DOHH2 (cell line): ENCODE measurements around the gene FBXW9.
A peak's percentile ranks its signal among the peaks of the same experiment; 100 is the strongest.
"Not testable (repeated sequence)": the region's sequence is repeated elsewhere in the genome, so short reads cannot be mapped to it uniquely, and the experiment has no call there.

Experiments
- H3F3A ChIP-seq: fragments of 200-600 bp; sonication (generic), shearing (Covaris generic); 2 replicates; pipeline ENCODE4 v1.6.0; 2016; ENCODE audit warnings: antibody characterized with exemption, mild to moderate bottlenecking; ENCODE audit not compliant: control insufficient read depth, insufficient read depth
- H3K27ac ChIP-seq: fragments of 200-600 bp; sonication (generic); 2 replicates; pipeline ENCODE4 v1.5.1; 2014; ENCODE audit warnings: low read depth, mild to moderate bottlenecking, low read length, moderate library complexity
- H3K27me3 ChIP-seq: fragments of 200-600 bp; sonication (generic); 2 replicates; pipeline ENCODE4 v1.6.1; 2014; ENCODE audit warnings: mild to moderate bottlenecking, low read length, mixed read lengths; ENCODE audit not compliant: control insufficient read depth
- H3K36me3 ChIP-seq: fragments of 200-600 bp; sonication (generic); 2 replicates; pipeline ENCODE4 v1.6.1; 2014; ENCODE audit warnings: mild to moderate bottlenecking, low read length, moderate library complexity, mixed read lengths; ENCODE audit not compliant: control insufficient read depth
- H3K4me1 ChIP-seq: fragments of 200-600 bp; sonication (generic); 2 replicates; pipeline ENCODE4 v1.6.1; 2014; ENCODE audit warnings: mild to moderate bottlenecking, low read length, mixed read lengths; ENCODE audit not compliant: control insufficient read depth
- H3K4me2 ChIP-seq: fragments of 200-600 bp; sonication (generic); 2 replicates; pipeline ENCODE4 v1.6.0; 2014; ENCODE audit warnings: mild to moderate bottlenecking, low read length, moderate library complexity
- H3K4me3 ChIP-seq: fragments of 200-600 bp; sonication (generic); 2 replicates; pipeline ENCODE4 v1.5.1; 2014; ENCODE audit warnings: mild to moderate bottlenecking, low read length, mixed read lengths
- H3K79me2 ChIP-seq: fragments of 200-600 bp; sonication (generic); 2 replicates; pipeline ENCODE4 v1.6.1; 2014; ENCODE audit warnings: mild to moderate bottlenecking, low read length, mixed read lengths; ENCODE audit not compliant: control insufficient read depth
- H3K9me2 ChIP-seq: fragments of 200-600 bp; sonication (generic); replicated peaks from 2 replicates; pipeline ENCODE4 v1.6.1; 2014; ENCODE audit warnings: mild to moderate bottlenecking, low read length, mixed read lengths; ENCODE audit not compliant: control insufficient read depth
- H3K9me3 ChIP-seq: fragments of 200-600 bp; sonication (generic); 2 replicates; pipeline ENCODE4 v1.6.1; 2014; ENCODE audit warnings: antibody characterized with exemption, low read length, mixed read lengths; ENCODE audit not compliant: control insufficient read depth, insufficient read depth
- H4K20me1 ChIP-seq: fragments of 200-600 bp; sonication (generic); 2 replicates; pipeline ENCODE4 v1.6.0; 2014; ENCODE audit warnings: low read depth, mild to moderate bottlenecking, antibody characterized with exemption, low read length, moderate library complexity; ENCODE audit not compliant: control insufficient read depth, insufficient read depth
- CTCF ChIP-seq: fragments of 200-600 bp; sonication (generic); IDR thresholded peaks from one replicate; pipeline ENCODE4 v1.5.1; 2014; ENCODE audit warnings: antibody characterized with exemption, mild to moderate bottlenecking, low read depth, low read length; ENCODE audit not compliant: poor library complexity, severe bottlenecking
- EZH2phosphoT487 ChIP-seq: fragments of 200-600 bp; sonication (generic); IDR thresholded peaks from 2 replicates; pipeline ENCODE4 v1.6.1; 2017; ENCODE audit warnings: borderline replicate concordance, mild to moderate bottlenecking, antibody characterized with exemption, low read length, moderate library complexity, mixed read lengths

FBXW9 gene

GRCh38 chr19:12701596-12702282, 5.3 kb upstream of the FBXW9 start:
- peaks cover 73% of the 10 kb centered on the region for H3K36me3 ChIP-seq
- peaks cover 32% of the 10 kb centered on the region for H3K4me1 ChIP-seq
- no peak overlapping the region for H3K4me2 ChIP-seq
- no peak overlapping the region for H3K4me3 ChIP-seq
- no peaks in the 10 kb centered on the region for H3K27me3 ChIP-seq
- H4K20me1 ChIP-seq, result peaks cover 5% of the 10 kb centered on the region; the same call in 1 of the 2 replicates
- peaks cover 5% of the 10 kb centered on the region for H3K79me2 ChIP-seq
- H3K27ac ChIP-seq, result no peak overlapping the region
- peaks cover 24% of the 10 kb centered on the region for H3F3A ChIP-seq
- no peak for TF ChIP-seq CTCF
- no peak for TF ChIP-seq EZH2phosphoT487
- no peaks in the 10 kb centered on the region for H3K9me3 ChIP-seq
- no peaks in the 10 kb centered on the region for H3K9me2 ChIP-seq

- Histone ChIP-seq H3K36me3 (peaks cover 39% of the 10 kb centered on the region), H3K27me3 (no peaks in the 10 kb centered on the region), H3F3A (peaks cover 24% of the 10 kb centered on the region), H3K9me2 (no peaks in the 10 kb centered on the region), H4K20me1 (peaks cover 5% of the 10 kb centered on the region; the same call in 1 of the 2 replicates), H3K79me2 (peaks cover 9% of the 10 kb centered on the region), H3K27ac (no peak overlapping the region), H3K4me1 (peaks cover 37% of the 10 kb centered on the region), H3K9me3 (no peaks in the 10 kb centered on the region), H3K4me3 (no peak overlapping the region), H3K4me2 (peak overlapping the region; percentile 94)
- TF ChIP-seq EZH2phosphoT487 (no peak), CTCF (no peak)
Measured at GRCh38 chr19:12698138-12698537, 1.7 kb upstream of the FBXW9 start.

- peaks cover 32% of the 10 kb centered on the region for H3K36me3 ChIP-seq
Measured at GRCh38 chr19:12697425-12697824, 994 bp upstream of the FBXW9 start.

GRCh38 chr19:12695997-12696365, 450 bp downstream of the FBXW9 start:
- no peaks in the 10 kb centered on the region for H3K9me2 ChIP-seq
- H3K9me3 ChIP-seq, result no peaks in the 10 kb centered on the region
- peaks cover 31% of the 10 kb centered on the region for H3K4me1 ChIP-seq
- H3K27me3 ChIP-seq, result no peaks in the 10 kb centered on the region
- H3F3A ChIP-seq, result peaks cover 24% of the 10 kb centered on the region
- peaks cover 4% of the 10 kb centered on the region for H3K79me2 ChIP-seq
- peaks cover 18% of the 10 kb centered on the region for H3K36me3 ChIP-seq
- no peaks in the 10 kb centered on the region for H4K20me1 ChIP-seq
- H3K27ac ChIP-seq, result no peak overlapping the region
- TF ChIP-seq EZH2phosphoT487 (no peak), CTCF (no peak)
- peak overlapping the region; percentile 94 for H3K4me2 ChIP-seq
- peak overlapping the region; percentile 86 for H3K4me3 ChIP-seq

More at GRCh38 chr19:12697425-12697824, 994 bp upstream of the FBXW9 start:
- Histone ChIP-seq H3K4me1 (peaks cover 31% of the 10 kb centered on the region), H3F3A (peaks cover 24% of the 10 kb centered on the region), H3K27ac (peak overlapping the region; percentile 87), H3K4me2 (peak overlapping the region; percentile 94), H3K4me3 (peak overlapping the region; percentile 86)
- not testable (repeated sequence) for H3K9me2 ChIP-seq, H3K79me2 ChIP-seq, H3K9me3 ChIP-seq, H4K20me1 ChIP-seq, H3K27me3 ChIP-seq
